ENCODE results near the gene ENDOD1.
"Not testable (repeated sequence)": the region's sequence is repeated elsewhere in the genome, so short reads cannot be mapped to it uniquely, and the experiment has no call there.

Gene ENDOD1

GRCh38 chr11:95089620-95090542 lies at the start of gene ENDOD1:
Gene ENDOD1 (plus strand): TSS chr11:95089846. CDS start chr11:95089928, 82 bp downstream.
- peak; percentile 86 for DNase-seq

- no peak for DNase-seq
These were observed 47.4 kb upstream of the ENDOD1 start for GRCh38 chr11:95042239-95042638.

- no peak for DNase-seq
These were observed 46.7 kb upstream of the ENDOD1 start for GRCh38 chr11:95042906-95043305.

- DNase-seq, result no peak
These were observed 45.6 kb upstream of the ENDOD1 start for GRCh38 chr11:95044010-95044409.

- no peak for DNase-seq
These were observed 43.8 kb upstream of the ENDOD1 start for GRCh38 chr11:95045812-95046211.

- DNase-seq, result not testable (repeated sequence)
These were observed 40.5 kb upstream of the ENDOD1 start, which contains the start of gene KDM4F for GRCh38 chr11:95049122-95049521. Gene KDM4F (plus strand): TSS chr11:95049422.

- DNase-seq, result no peak
These were observed 38.9 kb upstream of the ENDOD1 start for GRCh38 chr11:95050595-95051202.

GRCh38 chr11:95054356-95054755 lies 35.3 kb upstream of the ENDOD1 start:
- no peak for DNase-seq

- DNase-seq, result no peak
These were observed 34.3 kb upstream of the ENDOD1 start for GRCh38 chr11:95055283-95055897.

- DNase-seq, result no peak
These were observed 31.7 kb upstream of the ENDOD1 start for GRCh38 chr11:95057959-95058358.

GRCh38 chr11:95058621-95059020 lies 31.0 kb upstream of the ENDOD1 start:
- no peak for DNase-seq

GRCh38 chr11:95059046-95059445 lies 30.6 kb upstream of the ENDOD1 start:
- DNase-seq, result no peak

GRCh38 chr11:95065336-95065735 lies 24.3 kb upstream of the ENDOD1 start:
- no peak for DNase-seq

- no peak for DNase-seq
These were observed 23.0 kb upstream of the ENDOD1 start, which contains the start of gene SRSF8 for GRCh38 chr11:95066716-95067038. Gene SRSF8 (plus strand): TSS chr11:95066919. CDS start chr11:95067227, 308 bp downstream.

- DNase-seq, result peak; percentile 80
These were observed 22.4 kb upstream of the ENDOD1 start for GRCh38 chr11:95067039-95067840.

- DNase-seq, result no peak
These were observed 21.8 kb upstream of the ENDOD1 start for GRCh38 chr11:95067841-95068219.

- peak; percentile 49 for DNase-seq
These were observed 21.1 kb upstream of the ENDOD1 start for GRCh38 chr11:95068549-95068948.

- no peak for DNase-seq
These were observed 19.2 kb upstream of the ENDOD1 start for GRCh38 chr11:95070471-95070870.

- DNase-seq, result no peak
These were observed 16.7 kb upstream of the ENDOD1 start for GRCh38 chr11:95072948-95073347.

- no peak for DNase-seq
These were observed 14.7 kb upstream of the ENDOD1 start for GRCh38 chr11:95074792-95075563.

GRCh38 chr11:95076416-95076815 lies 13.2 kb upstream of the ENDOD1 start:
- DNase-seq, result no peak

- no peak for DNase-seq
These were observed 12.7 kb upstream of the ENDOD1 start for GRCh38 chr11:95076981-95077380.
